H1 (cell line): Measurements from ENCODE around the gene RNF144A. TPM values are rescaled to one million over a fixed set of nuclear protein-coding genes. Genes with fewer than 3 reads are reported as not detected.

Source experiments
- CTCF ChIA-PET: fragments of 300-600 bp; sonication (Branson Sonifier 250); formaldehyde crosslinking; loops from one replicate; lab custom pipeline; 2021; ENCODE audit not compliant: partially characterized antibody; lab: Charles Lee
- POLR2A ChIA-PET: fragments of 300-600 bp; sonication (Branson Sonifier 250); formaldehyde crosslinking; loops from one replicate; lab custom pipeline; 2021; ENCODE audit warnings: inconsistent platforms; ENCODE audit not compliant: partially characterized antibody; lab: Charles Lee
- DNase-seq, 2 experiments: peaks; one replicate each; pipeline versions ENCODE4 v3.0.0 to v3.0.0-alpha.2; 2010 to 2022; ENCODE audit warnings: low spot score in 2 of 2, low read depth in 1 of 2, mixed read lengths in 1 of 2
- FAIRE-seq: peaks from 2 replicates; lab custom pipeline; 2011; peaks lifted over from hg19 to GRCh38; lab: Jason Lieb, UNC
- H2AFZ ChIP-seq: 2 replicates; pipeline ENCODE4 v1.8.1; 2012; ENCODE audit warnings: low read length, inconsistent platforms
- H2AK5ac ChIP-seq: 2 replicates; pipeline ENCODE4 v1.6.1; 2013; ENCODE audit warnings: low read depth, low read length
- H2BK120ac ChIP-seq: replicated peaks from 2 replicates; pipeline ENCODE3; 2013; ENCODE audit warnings: low read depth, low read length, inconsistent platforms
- H2BK12ac ChIP-seq: 2 replicates; pipeline ENCODE4 v1.6.1; 2013; ENCODE audit warnings: low read depth, low read length
- H2BK15ac ChIP-seq: 2 replicates; pipeline ENCODE4 v1.6.1; 2013; ENCODE audit warnings: low read length
- H2BK20ac ChIP-seq: 2 replicates; pipeline ENCODE4 v1.6.1; 2013; ENCODE audit warnings: low read length
- H2BK5ac ChIP-seq: 2 replicates; pipeline ENCODE4 v1.6.1; 2013; ENCODE audit warnings: low read depth, low read length
- H3K14ac ChIP-seq: 2 replicates; pipeline ENCODE4 v1.6.1; 2013; ENCODE audit warnings: inconsistent platforms; ENCODE audit not compliant: insufficient read length
- H3K18ac ChIP-seq: 2 replicates; pipeline ENCODE4 v1.6.1; 2013; ENCODE audit warnings: low read length; ENCODE audit errors: extremely low read depth
- H3K23ac ChIP-seq: 2 replicates; pipeline ENCODE4 v1.6.1; 2013; ENCODE audit warnings: inconsistent platforms; ENCODE audit not compliant: insufficient read length
- H3K23me2 ChIP-seq: 2 replicates; pipeline ENCODE4 v1.6.1; 2013; ENCODE audit warnings: low read depth, low read length
- H3K27ac ChIP-seq: 2 replicates; pipeline ENCODE4 v1.6.1; 2011; ENCODE audit warnings: low read depth, low read length, inconsistent platforms
- H3K27me3 ChIP-seq, 4 experiments: replicated peaks in 1 of 4; 1 replicate in 1 of 4; 2 replicates in 3 of 4; pipeline versions ENCODE4 v1.6.1 to v1.8.1; 2011 to 2013; ENCODE audit warnings: low read length in 3 of 4, mild to moderate bottlenecking in 3 of 4, inconsistent platforms in 2 of 4, mixed read lengths in 2 of 4, moderate library complexity in 1 of 4; ENCODE audit not compliant: control insufficient read depth in 3 of 4, insufficient read depth in 3 of 4; ENCODE audit errors: extremely low read depth in 1 of 4
- H3K36me3 ChIP-seq, 4 experiments: 2 replicates each; pipeline versions ENCODE4 v1.6.1 to v1.8.1; 2011 to 2013; ENCODE audit warnings: mild to moderate bottlenecking in 4 of 4, low read length in 3 of 4, moderate library complexity in 2 of 4, control low read depth in 1 of 4, inconsistent platforms in 1 of 4; ENCODE audit not compliant: insufficient read depth in 4 of 4, control insufficient read depth in 2 of 4
- H3K4ac ChIP-seq: replicated peaks from 2 replicates; pipeline ENCODE3; 2013; ENCODE audit warnings: low read length, low read depth, mixed read lengths, inconsistent platforms; ENCODE audit not compliant: insufficient read length
- H3K4me1 ChIP-seq, 4 experiments: replicated peaks in 1 of 4; 1 replicate in 1 of 4; 2 replicates in 3 of 4; pipeline versions ENCODE4 v1.6.1 to v1.8.1; 2011 to 2013; ENCODE audit warnings: low read length in 3 of 4, inconsistent platforms in 2 of 4, mixed read lengths in 1 of 4; ENCODE audit not compliant: insufficient read depth in 4 of 4, control insufficient read depth in 3 of 4
- H3K4me2 ChIP-seq, 2 experiments: 2 replicates each; pipeline versions ENCODE4 v1.6.1 to v1.8.1; 2011 to 2013; ENCODE audit warnings: low read depth in 2 of 2, low read length in 2 of 2, control low read depth in 1 of 2, inconsistent platforms in 1 of 2, mild to moderate bottlenecking in 1 of 2; ENCODE audit not compliant: insufficient read depth in 1 of 2
- H3K4me3 ChIP-seq, 4 experiments: fragments of 200-600, 300-600 bp in 1 of 4; sonication (generic), shearing (Covaris generic), sonication (Bioruptor Twin) in 1 of 4; 2 replicates each; pipeline versions ENCODE4 v1.5.1 to v1.8.1; 2011 to 2016; ENCODE audit warnings: low read length in 4 of 4, low read depth in 3 of 4, control low read depth in 2 of 4, inconsistent platforms in 2 of 4, mild to moderate bottlenecking in 2 of 4, mixed read lengths in 1 of 4, moderate library complexity in 1 of 4; ENCODE audit not compliant: insufficient read depth in 2 of 4; ENCODE audit errors: extremely low read depth in 1 of 4
- H3K56ac ChIP-seq: replicated peaks from 2 replicates; pipeline ENCODE3; 2013; ENCODE audit warnings: low read depth, mild to moderate bottlenecking, mixed read lengths, low read length, inconsistent platforms; ENCODE audit not compliant: insufficient read length
- H3K79me1 ChIP-seq: 2 replicates; pipeline ENCODE4 v1.6.1; 2013; ENCODE audit warnings: low read depth, low read length, control low read depth
- H3K79me2 ChIP-seq, 2 experiments: 2 replicates each; pipeline versions ENCODE4 v1.6.1 to v1.8.1; 2012 to 2013; ENCODE audit warnings: low read length in 2 of 2, mild to moderate bottlenecking in 2 of 2, inconsistent platforms in 1 of 2; ENCODE audit not compliant: insufficient read depth in 2 of 2, control insufficient read depth in 1 of 2
- H3K9ac ChIP-seq, 4 experiments: replicated peaks in 1 of 4; 1 replicate in 1 of 4; 2 replicates in 3 of 4; pipeline versions ENCODE4 v1.6.1 to v1.8.1; 2011 to 2013; ENCODE audit warnings: low read depth in 3 of 4, low read length in 3 of 4, control low read depth in 2 of 4, mild to moderate bottlenecking in 2 of 4, moderate library complexity in 2 of 4, inconsistent platforms in 1 of 4; ENCODE audit errors: extremely low read depth in 1 of 4
- H3K9me3 ChIP-seq, 2 experiments: 2 replicates each; pipeline versions ENCODE4 v1.6.1 to v1.8.1; 2012 to 2013; ENCODE audit warnings: mild to moderate bottlenecking in 2 of 2, moderate library complexity in 2 of 2, control low read depth in 1 of 2, inconsistent platforms in 1 of 2, low read depth in 1 of 2, low read length in 1 of 2, mixed read lengths in 1 of 2; ENCODE audit not compliant: insufficient read depth in 2 of 2
- H4K20me1 ChIP-seq, 2 experiments: replicated peaks in 1 of 2; 2 replicates each; pipeline versions ENCODE3 to v1.8.1; 2011 to 2013; ENCODE audit warnings: inconsistent platforms in 2 of 2, low read length in 2 of 2, mild to moderate bottlenecking in 1 of 2; ENCODE audit not compliant: insufficient read depth in 2 of 2, control insufficient read depth in 1 of 2
- H4K5ac ChIP-seq: 2 replicates; pipeline ENCODE4 v1.6.1; 2013; ENCODE audit warnings: low read length, low read depth, mixed read lengths, inconsistent platforms; ENCODE audit not compliant: insufficient read length
- H4K8ac ChIP-seq: 2 replicates; pipeline ENCODE4 v1.8.0; 2013; ENCODE audit warnings: mild to moderate bottlenecking, moderate library complexity, low read length, inconsistent platforms; ENCODE audit not compliant: insufficient read depth; ENCODE audit errors: extremely low read depth
- H4K91ac ChIP-seq: replicated peaks from 2 replicates; pipeline ENCODE3; 2013; ENCODE audit warnings: low read length, mixed read lengths, inconsistent platforms; ENCODE audit not compliant: insufficient read length
- ASH2L ChIP-seq: fragments of 200-600, 300-600 bp; sonication (generic); IDR thresholded peaks from one replicate; pipeline ENCODE4 v1.7.1; 2017; ENCODE audit warnings: low read length
- EP300 ChIP-seq, 2 experiments: IDR thresholded peaks; 1 replicate in 1 of 2; 2 replicates in 1 of 2; pipeline ENCODE4 v1.6.1; 2011 to 2012; ENCODE audit warnings: low read depth in 2 of 2, low read length in 2 of 2, mild to moderate bottlenecking in 2 of 2, borderline replicate concordance in 1 of 2, inconsistent platforms in 1 of 2, moderate library complexity in 1 of 2
- GABPA ChIP-seq: IDR thresholded peaks from 2 replicates; pipeline ENCODE4 v1.6.1; 2011; ENCODE audit warnings: mild to moderate bottlenecking, low read length, moderate library complexity, borderline replicate concordance; ENCODE audit not compliant: insufficient read depth
- NANOG ChIP-seq: IDR thresholded peaks from 2 replicates; pipeline ENCODE4 v1.6.1; 2011; ENCODE audit warnings: low read length, low read depth, mild to moderate bottlenecking, inconsistent platforms; ENCODE audit not compliant: insufficient read depth, poor library complexity, severe bottlenecking
- PHF8 ChIP-seq: fragments of 200-600 bp; sonication (generic); conservative IDR thresholded peaks from 2 replicates; pipeline ENCODE4 v1.7.1; 2012; ENCODE audit warnings: low read depth, mild to moderate bottlenecking, inconsistent platforms, low read length, moderate library complexity
- RBBP5 ChIP-seq: IDR thresholded peaks from 2 replicates; pipeline ENCODE4 v1.7.1; 2012; ENCODE audit warnings: low read depth, mild to moderate bottlenecking, inconsistent platforms, low read length, moderate library complexity, borderline replicate concordance
- SIN3A ChIP-seq, 2 experiments: IDR thresholded peaks in 1 of 2; conservative IDR thresholded peaks in 1 of 2; 2 replicates each; pipeline ENCODE4 v1.6.1; 2011 to 2012; ENCODE audit warnings: low read length in 2 of 2, improper control_type of control experiment in 1 of 2, low read depth in 1 of 2, mild to moderate bottlenecking in 1 of 2
- SP4 ChIP-seq: IDR thresholded peaks from 2 replicates; pipeline ENCODE4 v1.6.1; 2012; ENCODE audit warnings: low read length, inconsistent platforms
- TAF1 ChIP-seq: IDR thresholded peaks from 2 replicates; pipeline ENCODE4 v1.6.1; 2011; ENCODE audit warnings: mild to moderate bottlenecking, low read depth, low read length
- TAF7 ChIP-seq: optimal IDR thresholded peaks from 2 replicates; pipeline ENCODE3; 2011; ENCODE audit warnings: low read depth, mild to moderate bottlenecking, inconsistent platforms, low read length, moderate library complexity, borderline replicate concordance
- TEAD4 ChIP-seq: IDR thresholded peaks from 2 replicates; pipeline ENCODE4 v1.6.1; 2012; ENCODE audit warnings: low read depth, low read length, inconsistent platforms, mixed read lengths
- YY1 ChIP-seq: IDR thresholded peaks from 2 replicates; pipeline ENCODE4 v1.6.1; 2011; ENCODE audit warnings: low read depth, mild to moderate bottlenecking, low read length
- WGBS, 2 experiments: shearing (Covaris generic) in 1 of 2; methylation state at CpG; one replicate each; pipeline versions ENCODE4 v1.1.6 to v1.1.7; 2013 to 2015; ENCODE audit warnings: low lambda C conversion rate in 2 of 2, mixed read lengths in 2 of 2, inconsistent platforms in 1 of 2, low coverage in 1 of 2, missing lambda C conversion rate in 1 of 2; ENCODE audit not compliant: insufficient replicate concordance in 2 of 2, insufficient coverage in 1 of 2, insufficient read length in 1 of 2; ENCODE audit errors: extremely low coverage in 1 of 2, missing lambda C conversion rate in 1 of 2; 5-methylcytosine and 5-hydroxymethylcytosine counted together
- polyA plus RNA-seq, 7 experiments: library from polyadenylated mRNA; depleted of rRNA in 3 of 7; stranded (reverse) in 5 of 7; unstranded in 2 of 7; fragments of >200 nt in 5 of 7; fragments of 200-250 nt in 2 of 7; gene quantifications; 1 replicate in 5 of 7; 2 replicates in 1 of 7; 4 replicates in 1 of 7; pipeline versions ENCODE4 v1.2.1 to v1.2.3, GENCODE V29; 2011 to 2013; ENCODE audit warnings: missing spikeins in 2 of 7, mixed read lengths in 2 of 7
- total RNA-seq: library from RNA; stranded (reverse); fragmentation: NEBNext Ultra II Directional; extraction: Animal tissue kit (Norgen Biotek cat#: 25700); gene quantifications from 2 replicates; pipeline ENCODE4 v1.2.1, GENCODE V29; 2021

RNF144A gene
- total and polyA plus RNA-seq, 2 of the 8 experiments (the other 6 are each of a cell fraction or from before 2014, with no cell fraction given) = 14.0 to 15.0 TPM

DNA sequence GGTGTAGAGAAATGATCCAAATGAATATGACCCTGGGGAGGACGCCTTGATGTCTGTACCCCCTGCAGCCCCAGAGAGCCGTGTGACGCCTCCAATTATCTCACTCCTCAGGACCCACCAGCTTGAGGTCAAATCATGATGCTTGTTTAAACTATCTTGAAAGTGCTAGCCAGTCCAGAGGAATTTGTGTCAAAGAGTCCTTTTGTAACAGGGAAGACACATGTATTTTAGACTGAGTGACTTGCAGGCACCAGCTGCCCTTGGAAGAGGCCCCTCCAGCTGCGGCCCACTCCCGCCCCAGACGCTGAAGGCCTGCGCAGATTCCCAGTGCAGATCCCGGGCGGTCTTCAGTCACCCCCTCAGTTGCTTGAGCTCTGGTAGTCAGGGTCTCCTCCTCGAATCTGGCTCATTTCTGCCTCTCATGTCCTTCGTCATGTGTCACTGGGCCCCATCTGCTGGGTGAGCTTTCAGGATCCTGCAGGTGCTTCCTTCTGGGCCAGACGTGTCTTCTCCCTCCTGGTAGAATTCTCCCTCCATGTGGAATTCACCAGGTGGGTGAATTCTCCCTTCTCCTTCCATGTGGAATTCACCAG, 77.4 kb downstream of the RNF144A start:
- H3K4me2 ChIP-seq = no peak overlapping the region
- no peak overlapping the region for H3K23ac ChIP-seq
- H2BK20ac ChIP-seq = no peak overlapping the region
- H3K36me3 ChIP-seq = peaks cover 0 to 7% (median 0%) of the 10 kb centered on the region in 4 experiments; a peak in 1 of 8 replicates
- no peak overlapping the region for H4K5ac ChIP-seq
- H3K4ac ChIP-seq = no peak overlapping the region
- no peaks in the 10 kb centered on the region for H4K20me1 ChIP-seq
- H2BK120ac ChIP-seq = no peak overlapping the region
- DNase-seq (no peak), FAIRE-seq (no peak)
- no peaks in the 10 kb centered on the region; the same call in 1 of the 2 replicates for H3K79me1 ChIP-seq
- H4K8ac ChIP-seq = no peak overlapping the region
- no peak overlapping the region for H3K9ac ChIP-seq
- WGBS, 2 experiments = 94% methylated on average over 12 of the region's 12 CpGs; no CpG with 5 or more reads in 1 of the 2 experiments
- no peak overlapping the region for H2BK15ac ChIP-seq
- H3K27ac ChIP-seq = no peak overlapping the region
- H3K4me1 ChIP-seq = no peaks in the 10 kb centered on the region; a peak in 2 of 7 replicates
- H3K27me3 ChIP-seq = no peaks in the 10 kb centered on the region
- no peak overlapping the region for H2AFZ ChIP-seq
- H3K18ac ChIP-seq = no peak overlapping the region
- H3K14ac ChIP-seq = no peak overlapping the region
- no peaks in the 10 kb centered on the region for H3K79me2 ChIP-seq
- H3K9me3 ChIP-seq = peaks cover 2 to 10% of the 10 kb centered on the region in 2 experiments; a peak in 3 of 4 replicates
- no peak overlapping the region for H3K56ac ChIP-seq
- H2BK5ac ChIP-seq = no peak overlapping the region
- H3K23me2 ChIP-seq = no peaks in the 10 kb centered on the region
- POLR2A ChIA-PET = no interaction called here
- H4K91ac ChIP-seq = no peak overlapping the region
- H2BK12ac ChIP-seq = no peak overlapping the region
- H3K4me3 ChIP-seq = no peak overlapping the region
- H2AK5ac ChIP-seq = no peak overlapping the region
- CTCF ChIA-PET = interaction anchor here (0.9 to 14.3 kb wide), 6 partner anchors 10 to 78 kb away, joined by 3 to 132 read pairs (median 6); no protein-coding TSS in a partner anchor
- TF ChIP-seq TAF7 (no peak), NANOG (no peak), EP300 (IDR thresholded peaks at IDR 0.05; ENCODE audit: borderline replicate concordance in 1 of 2, low read depth in 2 of 2, low read length in 2 of 2) (no peak), YY1 (no peak), ASH2L (no peak), PHF8 (no peak), TEAD4 (no peak), TAF1 (no peak), GABPA (no peak), SIN3A (conservative IDR thresholded peaks at IDR 0.05 in 1 of 2, IDR thresholded peaks at IDR 0.05 in 1 of 2; ENCODE audit: low read depth in 1 of 2, low read length in 2 of 2) (no peak), SP4 (no peak), RBBP5 (no peak)
